HG02678 (cell line): ENCODE measurements around the gene FAM3A.
"Not testable (repeated sequence)": the region's sequence is repeated elsewhere in the genome, so short reads cannot be mapped to it uniquely, and the experiment has no call there.

Experiments
- ATAC-seq: cut with Tn5 transposase; IDR thresholded peaks from one replicate; pipeline ENCODE4 v1.9.1; 2021; ENCODE audit warnings: mild to moderate bottlenecking, moderate library complexity; ENCODE audit not compliant: unreplicated experiment

FAM3A gene

GRCh38 chrX:154506483-154507332, 9.3 kb downstream of the FAM3A start:
- no peak for ATAC-seq

- ATAC-seq = no peak
These were observed 10.3 kb downstream of the FAM3A start for GRCh38 chrX:154505734-154506133.

- no peak for ATAC-seq
These were observed 13.0 kb downstream of the FAM3A start for GRCh38 chrX:154502989-154503388.

- ATAC-seq = no peak
These were observed 13.9 kb downstream of the FAM3A start for GRCh38 chrX:154502098-154502497.

- not testable (repeated sequence) for ATAC-seq
These were observed 14.6 kb downstream of the FAM3A start for GRCh38 chrX:154501423-154501822.

- not testable (repeated sequence) for ATAC-seq
These were observed 19.4 kb downstream of the FAM3A start for GRCh38 chrX:154496591-154497137.

GRCh38 chrX:154495472-154495922, 20.5 kb downstream of the FAM3A start:
- no peak for ATAC-seq

- no peak for ATAC-seq
These were observed 21.3 kb downstream of the FAM3A start for GRCh38 chrX:154494715-154495114.

GRCh38 chrX:154490414-154491083, 25.5 kb downstream of the FAM3A start, which contains the start of gene SLC10A3:
TSS of gene SLC10A3 (minus strand) at chrX:154490629. CDS start at chrX:154488940, 1,689 bp downstream.
- peak; percentile 82 for ATAC-seq

GRCh38 chrX:154490021-154490413, 26.0 kb downstream of the FAM3A start:
- peak; percentile 22 for ATAC-seq

GRCh38 chrX:154489182-154489581, 26.9 kb downstream of the FAM3A start:
- ATAC-seq = no peak

- no peak for ATAC-seq
These were observed 27.5 kb downstream of the FAM3A start for GRCh38 chrX:154488336-154489075.

GRCh38 chrX:154487518-154488290, 28.3 kb downstream of the FAM3A start:
- ATAC-seq = no peak

GRCh38 chrX:154486396-154487207, 29.4 kb downstream of the FAM3A start, which contains the start of gene UBL4A:
TSS of gene UBL4A (minus strand) at chrX:154486615. CDS start at chrX:154486584, 31 bp downstream.
- no peak for ATAC-seq

GRCh38 chrX:154486052-154486395, 30.0 kb downstream of the FAM3A start:
- no peak for ATAC-seq

- ATAC-seq = no peak
These were observed 30.6 kb downstream of the FAM3A start for GRCh38 chrX:154485150-154486051.

- ATAC-seq = no peak
These were observed 31.5 kb downstream of the FAM3A start for GRCh38 chrX:154484255-154485149.
